WTC11 (cell line): ENCODE measurements around the gene KLHL30. TPM values are rescaled to one million over a fixed set of nuclear protein-coding genes. Genes with fewer than 3 reads are reported as not detected.
"Not testable (repeated sequence)": the region's sequence is repeated elsewhere in the genome, so short reads cannot be mapped to it uniquely, and the experiment has no call there.

Experiments used
- ATAC-seq: fragments of 200-7000 bp; cut with Tn5 transposase; 2 replicates; pipeline ENCODE4 v1.10.0; 2021; ENCODE audit warnings: mild to moderate bottlenecking, moderate library complexity
- CTCF ChIA-PET: fragments of 300-600 bp; sonication (Branson Sonifier 250); formaldehyde crosslinking; loops from one replicate; lab custom pipeline; 2021; ENCODE audit warnings: antibody characterized with exemption; lab: Charles Lee
- POLR2A ChIA-PET: fragments of 350-600 bp; sonication (Branson Sonifier 250); formaldehyde crosslinking; loops from one replicate; lab custom pipeline; 2021; ENCODE audit warnings: antibody characterized with exemption; lab: Charles Lee
- DNase-seq: peaks from one replicate; pipeline ENCODE4 v3.0.0; 2021; ENCODE audit warnings: low spot score
- H3K27ac Mint-ChIP-seq: 2 replicates; pipeline ENCODE4 v1.8.0; 2021; ENCODE audit warnings: mixed read lengths
- H3K27me3 Mint-ChIP-seq: 2 replicates; pipeline ENCODE4 v1.8.0; 2021; ENCODE audit warnings: low read depth, mild to moderate bottlenecking, moderate library complexity, mixed read lengths
- H3K36me3 Mint-ChIP-seq: 2 replicates; pipeline ENCODE4 v1.8.0; 2021; ENCODE audit warnings: mixed read lengths
- H3K4me1 Mint-ChIP-seq: 2 replicates; pipeline ENCODE4 v1.8.0; 2022; ENCODE audit warnings: mixed read lengths
- H3K4me3 Mint-ChIP-seq: 2 replicates; pipeline ENCODE4 v1.8.0; 2021; ENCODE audit warnings: mild to moderate bottlenecking, moderate library complexity, mixed read lengths
- H3K9me3 Mint-ChIP-seq: 2 replicates; pipeline ENCODE4 v1.8.0; 2021; ENCODE audit warnings: mixed read lengths
- ELF4 ChIP-seq: sonication (generic); formaldehyde crosslinking; IDR thresholded peaks from 2 replicates; pipeline ENCODE4 v1.8.1; 2022; ENCODE audit warnings: low read depth, mild to moderate bottlenecking, moderate library complexity, missing genetic modification reagents
- JUN ChIP-seq: sonication (generic); formaldehyde crosslinking; IDR thresholded peaks from 2 replicates; pipeline ENCODE4 v1.8.0; 2023; ENCODE audit warnings: mild to moderate bottlenecking, missing genetic modification reagents
- MXD4 ChIP-seq: fragments of 250-450 bp; sonication (Bioruptor Pico); IDR thresholded peaks from 2 replicates; pipeline ENCODE4 v1.8.0; 2021; ENCODE audit warnings: mild to moderate bottlenecking, moderate library complexity, borderline replicate concordance
- ZNF121 ChIP-seq: sonication (generic); formaldehyde crosslinking; IDR thresholded peaks from 2 replicates; pipeline ENCODE4 v1.8.0; 2023; ENCODE audit warnings: missing genetic modification reagents
- ZNF317 ChIP-seq: sonication (generic); formaldehyde crosslinking; IDR thresholded peaks from 2 replicates; pipeline ENCODE4 v1.8.1; 2023; ENCODE audit warnings: low read depth, mild to moderate bottlenecking, moderate library complexity, missing genetic modification reagents, borderline replicate concordance
- total RNA-seq: library from RNA; stranded (reverse); gene quantifications from 3 replicates; pipeline ENCODE4 v1.2.3, GENCODE V29; 2021
- TF ChIP-seq, protein P1 (sequence below): sonication (generic); formaldehyde crosslinking; IDR thresholded peaks from 2 replicates; pipeline ENCODE4 v1.8.1; 2023; ENCODE audit warnings: mild to moderate bottlenecking, missing genetic modification reagents, borderline replicate concordance
- TF ChIP-seq, protein P2 (sequence below): sonication (generic); formaldehyde crosslinking; IDR thresholded peaks from 2 replicates; pipeline ENCODE4 v1.8.1; 2022; ENCODE audit warnings: mild to moderate bottlenecking, moderate library complexity, missing genetic modification reagents
- TF ChIP-seq, protein P3 (sequence below): sonication (generic); formaldehyde crosslinking; IDR thresholded peaks from 2 replicates; pipeline ENCODE4 v1.8.0; 2023; ENCODE audit warnings: missing genetic modification reagents, mild to moderate bottlenecking, borderline replicate concordance
- TF ChIP-seq, protein P4 (sequence below): fragments of 250-450 bp; sonication (Bioruptor Pico); IDR thresholded peaks from 2 replicates; pipeline ENCODE4 v1.8.0; 2021; ENCODE audit warnings: mild to moderate bottlenecking
- TF ChIP-seq, protein P5 (sequence below): sonication (generic); formaldehyde crosslinking; IDR thresholded peaks from 2 replicates; pipeline ENCODE4 v1.8.0; 2023; ENCODE audit warnings: mild to moderate bottlenecking, missing genetic modification reagents

The KLHL30 gene
- total RNA-seq, 1 experiment from 2014 or later, result not detected

DNA sequence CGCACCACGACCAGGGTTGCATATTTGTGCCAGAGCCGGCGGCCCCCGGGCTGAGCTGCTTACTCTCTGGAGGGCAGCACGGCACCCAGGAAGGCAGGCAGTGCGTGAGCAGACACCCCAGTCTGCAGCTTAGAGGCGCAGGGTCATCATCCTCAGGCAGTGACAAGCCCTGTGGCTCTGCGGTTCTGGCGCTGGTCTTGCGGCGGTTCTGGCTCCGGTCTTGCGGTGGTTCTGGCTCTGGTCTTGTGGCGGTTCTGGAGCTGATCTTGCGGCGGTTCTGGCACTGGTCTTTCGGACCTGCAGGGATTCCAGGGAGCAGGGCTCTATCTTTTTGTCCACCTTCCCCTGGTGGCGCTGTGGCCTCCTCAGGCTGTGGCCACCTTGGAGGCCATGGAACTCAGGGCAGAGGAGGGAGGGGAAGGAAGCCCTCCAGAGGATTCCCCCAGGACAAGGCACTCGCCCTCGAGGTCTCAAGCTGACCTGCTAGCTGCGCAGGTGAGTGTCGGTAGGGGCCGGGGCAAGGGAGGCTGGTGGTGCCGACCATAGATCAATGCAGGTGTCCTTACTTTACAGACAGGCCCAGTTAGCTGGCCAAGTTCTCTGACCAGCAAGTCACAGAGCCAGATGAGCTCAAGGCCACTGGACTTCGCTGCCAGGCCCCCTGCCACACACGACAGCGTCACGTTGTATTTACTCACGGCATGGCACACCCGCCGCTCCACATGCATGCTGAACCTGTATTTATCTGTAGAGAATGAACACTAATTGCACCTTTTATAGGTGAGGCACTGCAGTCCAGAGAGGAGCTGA lies 23.4 kb upstream of the KLHL30 start (continued):
- TF ChIP-seq, protein P1, sequence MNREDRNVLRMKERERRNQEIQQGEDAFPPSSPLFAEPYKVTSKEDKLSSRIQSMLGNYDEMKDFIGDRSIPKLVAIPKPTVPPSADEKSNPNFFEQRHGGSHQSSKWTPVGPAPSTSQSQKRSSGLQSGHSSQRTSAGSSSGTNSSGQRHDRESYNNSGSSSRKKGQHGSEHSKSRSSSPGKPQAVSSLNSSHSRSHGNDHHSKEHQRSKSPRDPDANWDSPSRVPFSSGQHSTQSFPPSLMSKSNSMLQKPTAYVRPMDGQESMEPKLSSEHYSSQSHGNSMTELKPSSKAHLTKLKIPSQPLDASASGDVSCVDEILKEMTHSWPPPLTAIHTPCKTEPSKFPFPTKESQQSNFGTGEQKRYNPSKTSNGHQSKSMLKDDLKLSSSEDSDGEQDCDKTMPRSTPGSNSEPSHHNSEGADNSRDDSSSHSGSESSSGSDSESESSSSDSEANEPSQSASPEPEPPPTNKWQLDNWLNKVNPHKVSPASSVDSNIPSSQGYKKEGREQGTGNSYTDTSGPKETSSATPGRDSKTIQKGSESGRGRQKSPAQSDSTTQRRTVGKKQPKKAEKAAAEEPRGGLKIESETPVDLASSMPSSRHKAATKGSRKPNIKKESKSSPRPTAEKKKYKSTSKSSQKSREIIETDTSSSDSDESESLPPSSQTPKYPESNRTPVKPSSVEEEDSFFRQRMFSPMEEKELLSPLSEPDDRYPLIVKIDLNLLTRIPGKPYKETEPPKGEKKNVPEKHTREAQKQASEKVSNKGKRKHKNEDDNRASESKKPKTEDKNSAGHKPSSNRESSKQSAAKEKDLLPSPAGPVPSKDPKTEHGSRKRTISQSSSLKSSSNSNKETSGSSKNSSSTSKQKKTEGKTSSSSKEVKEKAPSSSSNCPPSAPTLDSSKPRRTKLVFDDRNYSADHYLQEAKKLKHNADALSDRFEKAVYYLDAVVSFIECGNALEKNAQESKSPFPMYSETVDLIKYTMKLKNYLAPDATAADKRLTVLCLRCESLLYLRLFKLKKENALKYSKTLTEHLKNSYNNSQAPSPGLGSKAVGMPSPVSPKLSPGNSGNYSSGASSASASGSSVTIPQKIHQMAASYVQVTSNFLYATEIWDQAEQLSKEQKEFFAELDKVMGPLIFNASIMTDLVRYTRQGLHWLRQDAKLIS, result no peak
- no peak for TF ChIP-seq ZNF317 (CRISPR knock-in tag)

DNA sequence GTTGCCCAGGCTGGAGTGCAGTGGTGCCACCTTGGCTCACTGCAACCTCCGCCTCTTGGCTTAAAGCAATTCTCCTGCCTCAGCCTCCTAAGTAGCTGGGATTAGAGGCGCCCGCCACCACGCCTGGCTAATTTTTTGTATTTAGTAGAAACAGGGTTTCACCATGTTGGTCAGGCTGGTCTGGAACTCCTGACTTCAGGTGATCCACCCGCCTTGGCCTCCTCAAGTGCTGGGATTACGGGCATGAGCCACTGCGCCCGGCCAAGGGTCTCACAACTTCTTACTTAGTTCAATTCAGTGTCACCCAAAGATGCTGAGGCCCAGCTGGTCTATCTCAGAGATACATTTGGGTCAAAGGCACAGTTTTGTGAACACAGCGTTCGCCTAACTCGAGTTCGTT lies 22.8 kb upstream of the KLHL30 start:
- H3K36me3 Mint-ChIP-seq, H3K4me3 Mint-ChIP-seq, ATAC-seq, DNase-seq, POLR2A ChIA-PET, H3K27me3 Mint-ChIP-seq, H3K4me1 Mint-ChIP-seq, H3K27ac Mint-ChIP-seq: not testable (repeated sequence)
- CTCF ChIA-PET, result interaction anchor here (0.6 to 1.8 kb wide), 3 partner anchors 9 to 125 kb away, joined by 3 to 6 read pairs (median 4); no protein-coding TSS in a partner anchor
- H3K9me3 Mint-ChIP-seq, result peaks cover 21% of the 10 kb centered on the region

DNA sequence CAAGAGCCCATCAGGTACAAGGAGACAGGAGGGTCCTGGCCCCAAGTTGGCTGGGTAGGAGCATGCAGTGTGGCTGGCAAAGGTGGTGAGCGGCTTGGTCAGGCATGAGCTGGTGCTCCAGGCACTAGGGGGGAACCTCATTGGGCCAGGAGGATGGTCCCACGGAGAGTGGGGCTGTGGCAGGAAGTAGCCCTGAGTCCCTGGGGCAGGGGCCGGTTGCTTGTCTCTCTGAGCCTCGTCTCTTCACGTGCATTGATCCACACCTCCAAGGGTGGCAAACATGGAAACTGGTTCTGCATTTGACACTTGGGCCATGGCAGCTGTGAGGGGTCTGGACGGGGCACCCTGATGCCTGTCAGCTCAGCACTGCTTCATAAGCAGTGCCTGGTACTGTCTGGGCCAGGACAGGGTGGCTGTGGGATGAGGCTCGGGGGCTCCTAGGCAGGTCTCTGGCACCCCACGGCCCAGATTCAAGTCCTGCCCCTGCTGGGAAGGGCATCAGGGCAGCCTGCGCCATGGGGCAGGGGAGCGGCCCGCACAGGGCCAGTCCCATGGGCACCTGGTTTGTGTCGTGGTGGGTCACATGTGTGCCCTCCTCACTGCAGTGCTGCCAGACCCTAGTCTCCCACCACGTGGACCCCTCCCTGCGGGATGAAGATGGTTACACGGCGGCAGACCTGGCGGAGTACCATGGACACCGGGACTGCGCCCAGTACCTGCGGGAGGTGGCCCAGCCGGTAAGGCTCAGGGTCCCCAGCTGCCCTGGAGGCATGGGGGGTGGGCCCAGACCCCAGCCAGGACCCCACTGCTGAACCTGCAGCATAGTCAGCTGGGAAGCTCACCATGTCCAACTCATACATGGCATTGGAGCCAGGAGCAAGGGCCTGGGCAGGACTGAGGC lies 21.9 kb upstream of the KLHL30 start:
- peaks cover 17% of the 10 kb centered on the region for H3K9me3 Mint-ChIP-seq
- ATAC-seq (no peak), DNase-seq (no peak)
- H3K4me3 Mint-ChIP-seq, result no peak overlapping the region
- no peaks in the 10 kb centered on the region for H3K27me3 Mint-ChIP-seq
- POLR2A ChIA-PET, result no interaction called here
- H3K4me1 Mint-ChIP-seq, result no peaks in the 10 kb centered on the region
- no peak overlapping the region for H3K27ac Mint-ChIP-seq
- peaks cover 6% of the 10 kb centered on the region for H3K36me3 Mint-ChIP-seq
- CTCF ChIA-PET, result interaction anchor here (1.3 kb wide), 1 partner anchor 23 kb away, joined by 3 read pairs; no protein-coding TSS in a partner anchor
- TF ChIP-seq, protein P2, sequence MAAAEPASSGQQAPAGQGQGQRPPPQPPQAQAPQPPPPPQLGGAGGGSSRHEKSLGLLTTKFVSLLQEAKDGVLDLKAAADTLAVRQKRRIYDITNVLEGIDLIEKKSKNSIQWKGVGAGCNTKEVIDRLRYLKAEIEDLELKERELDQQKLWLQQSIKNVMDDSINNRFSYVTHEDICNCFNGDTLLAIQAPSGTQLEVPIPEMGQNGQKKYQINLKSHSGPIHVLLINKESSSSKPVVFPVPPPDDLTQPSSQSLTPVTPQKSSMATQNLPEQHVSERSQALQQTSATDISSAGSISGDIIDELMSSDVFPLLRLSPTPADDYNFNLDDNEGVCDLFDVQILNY (CRISPR knock-in tag), result no peak
- TF ChIP-seq, protein P3, sequence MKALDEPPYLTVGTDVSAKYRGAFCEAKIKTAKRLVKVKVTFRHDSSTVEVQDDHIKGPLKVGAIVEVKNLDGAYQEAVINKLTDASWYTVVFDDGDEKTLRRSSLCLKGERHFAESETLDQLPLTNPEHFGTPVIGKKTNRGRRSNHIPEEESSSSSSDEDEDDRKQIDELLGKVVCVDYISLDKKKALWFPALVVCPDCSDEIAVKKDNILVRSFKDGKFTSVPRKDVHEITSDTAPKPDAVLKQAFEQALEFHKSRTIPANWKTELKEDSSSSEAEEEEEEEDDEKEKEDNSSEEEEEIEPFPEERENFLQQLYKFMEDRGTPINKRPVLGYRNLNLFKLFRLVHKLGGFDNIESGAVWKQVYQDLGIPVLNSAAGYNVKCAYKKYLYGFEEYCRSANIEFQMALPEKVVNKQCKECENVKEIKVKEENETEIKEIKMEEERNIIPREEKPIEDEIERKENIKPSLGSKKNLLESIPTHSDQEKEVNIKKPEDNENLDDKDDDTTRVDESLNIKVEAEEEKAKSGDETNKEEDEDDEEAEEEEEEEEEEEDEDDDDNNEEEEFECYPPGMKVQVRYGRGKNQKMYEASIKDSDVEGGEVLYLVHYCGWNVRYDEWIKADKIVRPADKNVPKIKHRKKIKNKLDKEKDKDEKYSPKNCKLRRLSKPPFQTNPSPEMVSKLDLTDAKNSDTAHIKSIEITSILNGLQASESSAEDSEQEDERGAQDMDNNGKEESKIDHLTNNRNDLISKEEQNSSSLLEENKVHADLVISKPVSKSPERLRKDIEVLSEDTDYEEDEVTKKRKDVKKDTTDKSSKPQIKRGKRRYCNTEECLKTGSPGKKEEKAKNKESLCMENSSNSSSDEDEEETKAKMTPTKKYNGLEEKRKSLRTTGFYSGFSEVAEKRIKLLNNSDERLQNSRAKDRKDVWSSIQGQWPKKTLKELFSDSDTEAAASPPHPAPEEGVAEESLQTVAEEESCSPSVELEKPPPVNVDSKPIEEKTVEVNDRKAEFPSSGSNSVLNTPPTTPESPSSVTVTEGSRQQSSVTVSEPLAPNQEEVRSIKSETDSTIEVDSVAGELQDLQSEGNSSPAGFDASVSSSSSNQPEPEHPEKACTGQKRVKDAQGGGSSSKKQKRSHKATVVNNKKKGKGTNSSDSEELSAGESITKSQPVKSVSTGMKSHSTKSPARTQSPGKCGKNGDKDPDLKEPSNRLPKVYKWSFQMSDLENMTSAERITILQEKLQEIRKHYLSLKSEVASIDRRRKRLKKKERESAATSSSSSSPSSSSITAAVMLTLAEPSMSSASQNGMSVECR (CRISPR knock-in tag), result no peak
- TF ChIP-seq ELF4, result no peak
- TF ChIP-seq MXD4, result no peak
- TF ChIP-seq JUN, result no peak
- TF ChIP-seq, protein P4, sequence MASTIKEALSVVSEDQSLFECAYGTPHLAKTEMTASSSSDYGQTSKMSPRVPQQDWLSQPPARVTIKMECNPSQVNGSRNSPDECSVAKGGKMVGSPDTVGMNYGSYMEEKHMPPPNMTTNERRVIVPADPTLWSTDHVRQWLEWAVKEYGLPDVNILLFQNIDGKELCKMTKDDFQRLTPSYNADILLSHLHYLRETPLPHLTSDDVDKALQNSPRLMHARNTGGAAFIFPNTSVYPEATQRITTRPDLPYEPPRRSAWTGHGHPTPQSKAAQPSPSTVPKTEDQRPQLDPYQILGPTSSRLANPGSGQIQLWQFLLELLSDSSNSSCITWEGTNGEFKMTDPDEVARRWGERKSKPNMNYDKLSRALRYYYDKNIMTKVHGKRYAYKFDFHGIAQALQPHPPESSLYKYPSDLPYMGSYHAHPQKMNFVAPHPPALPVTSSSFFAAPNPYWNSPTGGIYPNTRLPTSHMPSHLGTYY, result no peak
- no peak for TF ChIP-seq ZNF121
- TF ChIP-seq, protein P5, sequence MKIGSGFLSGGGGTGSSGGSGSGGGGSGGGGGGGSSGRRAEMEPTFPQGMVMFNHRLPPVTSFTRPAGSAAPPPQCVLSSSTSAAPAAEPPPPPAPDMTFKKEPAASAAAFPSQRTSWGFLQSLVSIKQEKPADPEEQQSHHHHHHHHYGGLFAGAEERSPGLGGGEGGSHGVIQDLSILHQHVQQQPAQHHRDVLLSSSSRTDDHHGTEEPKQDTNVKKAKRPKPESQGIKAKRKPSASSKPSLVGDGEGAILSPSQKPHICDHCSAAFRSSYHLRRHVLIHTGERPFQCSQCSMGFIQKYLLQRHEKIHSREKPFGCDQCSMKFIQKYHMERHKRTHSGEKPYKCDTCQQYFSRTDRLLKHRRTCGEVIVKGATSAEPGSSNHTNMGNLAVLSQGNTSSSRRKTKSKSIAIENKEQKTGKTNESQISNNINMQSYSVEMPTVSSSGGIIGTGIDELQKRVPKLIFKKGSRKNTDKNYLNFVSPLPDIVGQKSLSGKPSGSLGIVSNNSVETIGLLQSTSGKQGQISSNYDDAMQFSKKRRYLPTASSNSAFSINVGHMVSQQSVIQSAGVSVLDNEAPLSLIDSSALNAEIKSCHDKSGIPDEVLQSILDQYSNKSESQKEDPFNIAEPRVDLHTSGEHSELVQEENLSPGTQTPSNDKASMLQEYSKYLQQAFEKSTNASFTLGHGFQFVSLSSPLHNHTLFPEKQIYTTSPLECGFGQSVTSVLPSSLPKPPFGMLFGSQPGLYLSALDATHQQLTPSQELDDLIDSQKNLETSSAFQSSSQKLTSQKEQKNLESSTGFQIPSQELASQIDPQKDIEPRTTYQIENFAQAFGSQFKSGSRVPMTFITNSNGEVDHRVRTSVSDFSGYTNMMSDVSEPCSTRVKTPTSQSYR, result no peak
